Subcutaneous adipose tissue (tissue), 4 donors: ENCODE measurements around the gene ZCCHC14. TPM values are rescaled to one million over a fixed set of nuclear protein-coding genes. Genes with fewer than 3 reads are reported as not detected.

ENCODE experiments used
- CTCF ChIP-seq: fragments of 450-650 bp; IDR thresholded peaks from one replicate; pipeline ENCODE4 v1.5.1; 2016; ENCODE audit warnings: low read depth, mild to moderate bottlenecking, control low read depth, antibody characterized with exemption, moderate library complexity
- total RNA-seq, 4 donors: library from RNA; depleted of rRNA; stranded (reverse); fragments of >200 nt; gene quantifications; one replicate each; pipeline ENCODE4 v1.1.0, GENCODE V29; 2016

The ZCCHC14 gene
- total RNA-seq, 4 donors from 2014 or later = 15.6 to 21.1 (median 18.3) TPM

- TF ChIP-seq CTCF = no peak
Observed at GRCh38 chr16:87484487-87485331, 8.1 kb downstream of the ZCCHC14 start.

- no peak for TF ChIP-seq CTCF
Observed at GRCh38 chr16:87483481-87483880, 9.3 kb downstream of the ZCCHC14 start.

- TF ChIP-seq CTCF = no peak
Observed at GRCh38 chr16:87482266-87482665, 10.6 kb downstream of the ZCCHC14 start.

GRCh38 chr16:87474566-87474996 lies 18.2 kb downstream of the ZCCHC14 start:
- TF ChIP-seq CTCF = no peak

- no peak for TF ChIP-seq CTCF
Observed at GRCh38 chr16:87474017-87474416, 18.8 kb downstream of the ZCCHC14 start.

- no peak for TF ChIP-seq CTCF
Observed at GRCh38 chr16:87472935-87473334, 19.9 kb downstream of the ZCCHC14 start.

- no peak for TF ChIP-seq CTCF
Observed at GRCh38 chr16:87472142-87472778, 20.6 kb downstream of the ZCCHC14 start.
